ENCODE data around the gene SHOX. TPM values are rescaled to one million over a fixed set of nuclear protein-coding genes. Genes with fewer than 3 reads are reported as not detected.
"Not testable (repeated sequence)": the region's sequence is repeated elsewhere in the genome, so short reads cannot be mapped to it uniquely, and the experiment has no call there.

SHOX gene
- polyA plus RNA-seq, 3 donors, result not detected

DNA sequence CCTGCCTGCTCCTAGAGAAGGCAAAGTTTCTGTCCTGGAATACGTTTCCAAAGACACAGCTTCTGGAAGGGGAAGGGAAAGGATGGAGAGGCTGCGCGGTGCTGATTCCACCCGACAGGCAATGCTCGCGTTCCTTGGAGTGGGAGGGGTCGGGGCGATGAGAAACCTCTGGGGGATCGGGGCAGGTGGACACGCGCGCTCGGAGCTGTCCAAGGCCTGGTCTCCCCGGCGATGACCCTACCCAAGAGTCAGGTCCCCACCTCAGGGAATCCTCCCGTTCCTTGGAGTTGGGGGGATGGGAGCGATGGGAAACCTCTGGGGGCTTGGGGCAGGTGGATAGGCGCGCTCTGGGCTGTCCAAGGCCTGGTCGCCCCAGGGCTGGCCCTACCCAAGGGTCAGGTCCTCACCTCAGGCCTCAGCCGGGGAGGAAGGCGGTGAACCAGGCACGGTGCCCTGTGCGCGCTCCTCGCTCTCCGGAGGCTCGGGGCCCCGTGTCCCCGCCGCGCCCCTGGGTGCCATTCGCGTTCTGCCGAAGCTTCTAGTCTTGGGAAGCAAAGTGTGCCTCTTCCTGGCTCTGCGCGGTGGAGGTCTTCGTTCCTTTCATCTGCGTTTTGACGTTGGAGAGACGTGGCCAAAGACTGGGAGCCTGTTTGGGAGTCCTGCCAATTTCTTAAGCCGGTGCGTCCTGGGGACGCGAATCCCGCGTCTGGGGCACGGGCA is 10.6 kb upstream of the SHOX start:
- no peak for DNase-seq
- 5% methylated on average over 48 of the region's 48 CpGs for WGBS (ENCODE audit: insufficient coverage)
- peaks cover 0 to 2% (median 0%) of the 10 kb centered on the region in 7 donors for H3K9me3 Mint-ChIP-seq
- H3K4me3 Mint-ChIP-seq, result peak overlapping the region in 1 of 2 donors; percentile 62
- Histone ChIP-seq H3K9me3 (replicated peaks in 1 of 2; ENCODE audit: control insufficient read depth in 1 of 2, insufficient read depth in 1 of 2, low read length in 2 of 2) (no peaks in the 10 kb centered on the region), H3K9ac (ENCODE audit: insufficient read depth, low read length, poor library complexity, severe bottlenecking) (no peak overlapping the region), H3K4me2 (replicated peaks; ENCODE audit: extremely low read depth, low read length, poor library complexity, severe bottlenecking) (no peak overlapping the region), H2AFZ (ENCODE audit: insufficient read depth, low read depth, low read length, poor library complexity, severe bottlenecking) (no peak overlapping the region), H3K79me2 (ENCODE audit: insufficient read depth, low read length) (no peaks in the 10 kb centered on the region), H3K4me3 (replicated peaks in 1 of 3; ENCODE audit: low read depth in 2 of 3, low read length in 3 of 3) (no peak overlapping the region), H3K36me3 (replicated peaks in 1 of 2; ENCODE audit: control insufficient read depth in 1 of 2, insufficient read depth in 2 of 2, low read length in 2 of 2) (no peaks in the 10 kb centered on the region), H3K27me3 (ENCODE audit: control insufficient read depth in 2 of 2, insufficient read depth in 2 of 2, low read length in 2 of 2) (peaks cover 0 to 42% of the 10 kb centered on the region in 2 donors), H3K4me1 (ENCODE audit: control insufficient read depth in 1 of 2, insufficient read depth in 2 of 2, low read length in 2 of 2) (no peaks in the 10 kb centered on the region), H4K20me1 (ENCODE audit: insufficient read depth, low read length) (no peaks in the 10 kb centered on the region), H3K27ac (ENCODE audit: low read depth in 1 of 2, low read length in 2 of 2) (no peak overlapping the region)
- TF ChIP-seq, protein P1, sequence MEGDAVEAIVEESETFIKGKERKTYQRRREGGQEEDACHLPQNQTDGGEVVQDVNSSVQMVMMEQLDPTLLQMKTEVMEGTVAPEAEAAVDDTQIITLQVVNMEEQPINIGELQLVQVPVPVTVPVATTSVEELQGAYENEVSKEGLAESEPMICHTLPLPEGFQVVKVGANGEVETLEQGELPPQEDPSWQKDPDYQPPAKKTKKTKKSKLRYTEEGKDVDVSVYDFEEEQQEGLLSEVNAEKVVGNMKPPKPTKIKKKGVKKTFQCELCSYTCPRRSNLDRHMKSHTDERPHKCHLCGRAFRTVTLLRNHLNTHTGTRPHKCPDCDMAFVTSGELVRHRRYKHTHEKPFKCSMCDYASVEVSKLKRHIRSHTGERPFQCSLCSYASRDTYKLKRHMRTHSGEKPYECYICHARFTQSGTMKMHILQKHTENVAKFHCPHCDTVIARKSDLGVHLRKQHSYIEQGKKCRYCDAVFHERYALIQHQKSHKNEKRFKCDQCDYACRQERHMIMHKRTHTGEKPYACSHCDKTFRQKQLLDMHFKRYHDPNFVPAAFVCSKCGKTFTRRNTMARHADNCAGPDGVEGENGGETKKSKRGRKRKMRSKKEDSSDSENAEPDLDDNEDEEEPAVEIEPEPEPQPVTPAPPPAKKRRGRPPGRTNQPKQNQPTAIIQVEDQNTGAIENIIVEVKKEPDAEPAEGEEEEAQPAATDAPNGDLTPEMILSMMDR (IDR thresholded peaks at IDR 0.05), result no peak
- peak overlapping the region in 1 of 7 donors; percentile 49 for H3K27ac Mint-ChIP-seq
- peaks cover 50 to 57% (median 52%) of the 10 kb centered on the region in 3 donors for H3K27me3 Mint-ChIP-seq (ENCODE audit: low read depth in 3 of 3)
- H3K4me1 Mint-ChIP-seq, result no peaks in the 10 kb centered on the region
- H3K36me3 Mint-ChIP-seq, result no peaks in the 10 kb centered on the region
- intact Hi-C loops (cut with micrococcal nuclease), result no loop called here

DNA sequence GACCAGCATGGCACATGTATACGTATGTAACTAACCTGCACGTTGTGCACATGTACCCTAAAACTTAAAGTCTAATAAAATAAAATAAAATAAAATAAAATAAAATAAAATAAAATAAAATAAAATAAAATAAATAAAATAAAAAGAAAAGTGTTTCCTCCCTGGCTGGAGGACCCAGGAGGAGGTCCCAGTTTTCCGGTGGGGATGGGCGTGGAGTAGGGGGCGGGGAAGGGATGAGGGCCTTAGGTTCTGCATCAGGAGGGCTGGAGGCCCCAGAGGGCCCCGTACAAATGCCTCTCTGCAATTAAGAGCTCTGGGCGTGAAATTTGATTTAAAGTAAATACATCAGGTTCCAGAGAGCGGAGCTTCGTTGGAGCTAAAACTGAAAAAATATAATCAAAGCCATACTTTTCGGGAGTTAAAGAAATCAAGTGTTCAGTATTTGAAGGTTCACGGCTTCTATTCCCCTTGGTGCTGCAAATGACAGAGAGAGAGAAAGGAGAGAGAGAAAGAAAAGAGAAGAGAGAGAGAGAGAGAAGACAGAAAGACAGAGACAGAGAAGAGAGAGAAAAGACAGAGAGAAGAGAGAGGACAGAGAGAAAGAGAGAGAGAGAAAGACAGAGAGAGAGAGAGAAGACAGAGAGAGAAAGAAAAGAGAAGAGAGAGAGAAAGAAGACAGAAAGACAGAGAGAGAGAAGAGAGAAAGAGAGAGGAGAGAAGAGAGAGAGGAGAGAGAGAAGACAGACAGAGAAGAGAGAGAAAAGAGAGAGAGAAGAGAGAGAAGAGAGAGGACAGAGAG is 8.7 kb upstream of the SHOX start:
- no peaks in the 10 kb centered on the region for H3K9me3 ChIP-seq (replicated peaks in 1 of 2; ENCODE audit: control insufficient read depth in 1 of 2, insufficient read depth in 1 of 2, low read length in 2 of 2)
- H3K27ac Mint-ChIP-seq, result no peak overlapping the region
- no peak overlapping the region for H3K4me3 ChIP-seq (replicated peaks in 1 of 3; ENCODE audit: low read depth in 2 of 3, low read length in 3 of 3)
- H3K4me1 ChIP-seq (ENCODE audit: control insufficient read depth in 1 of 2, insufficient read depth in 2 of 2, low read length in 2 of 2), result no peaks in the 10 kb centered on the region
- no peak overlapping the region for H3K27ac ChIP-seq (ENCODE audit: low read depth in 1 of 2, low read length in 2 of 2)
- H3K36me3 ChIP-seq (replicated peaks in 1 of 2; ENCODE audit: control insufficient read depth in 1 of 2, insufficient read depth in 2 of 2, low read length in 2 of 2), result no peaks in the 10 kb centered on the region
- no peak for DNase-seq
- no peaks in the 10 kb centered on the region for H4K20me1 ChIP-seq (ENCODE audit: insufficient read depth, low read length)
- peaks cover 68 to 75% (median 71%) of the 10 kb centered on the region in 3 donors for H3K27me3 Mint-ChIP-seq (ENCODE audit: low read depth in 3 of 3)
- H3K79me2 ChIP-seq (ENCODE audit: insufficient read depth, low read length), result no peaks in the 10 kb centered on the region
- WGBS (ENCODE audit: insufficient coverage), result 0% methylated on average over 1 of the region's 11 CpGs
- H3K4me3 Mint-ChIP-seq, result peak overlapping the region in 1 of 2 donors; percentile 58
- no peaks in the 10 kb centered on the region for H3K36me3 Mint-ChIP-seq
- no peak overlapping the region for H3K9ac ChIP-seq (ENCODE audit: insufficient read depth, low read length, poor library complexity, severe bottlenecking)
- no peak overlapping the region for H3K4me2 ChIP-seq (replicated peaks; ENCODE audit: extremely low read depth, low read length, poor library complexity, severe bottlenecking)
- H2AFZ ChIP-seq (ENCODE audit: insufficient read depth, low read depth, low read length, poor library complexity, severe bottlenecking), result no peak overlapping the region
- H3K27me3 ChIP-seq (ENCODE audit: control insufficient read depth in 2 of 2, insufficient read depth in 2 of 2, low read length in 2 of 2), result peaks cover 0 to 47% of the 10 kb centered on the region in 2 donors
- intact Hi-C loops (cut with micrococcal nuclease), result no loop called here
- TF ChIP-seq, protein P1 (IDR thresholded peaks at IDR 0.05), result no peak
- no peaks in the 10 kb centered on the region for H3K4me1 Mint-ChIP-seq
- H3K9me3 Mint-ChIP-seq, result peaks cover 0 to 6% (median 4%) of the 10 kb centered on the region in 7 donors

DNA sequence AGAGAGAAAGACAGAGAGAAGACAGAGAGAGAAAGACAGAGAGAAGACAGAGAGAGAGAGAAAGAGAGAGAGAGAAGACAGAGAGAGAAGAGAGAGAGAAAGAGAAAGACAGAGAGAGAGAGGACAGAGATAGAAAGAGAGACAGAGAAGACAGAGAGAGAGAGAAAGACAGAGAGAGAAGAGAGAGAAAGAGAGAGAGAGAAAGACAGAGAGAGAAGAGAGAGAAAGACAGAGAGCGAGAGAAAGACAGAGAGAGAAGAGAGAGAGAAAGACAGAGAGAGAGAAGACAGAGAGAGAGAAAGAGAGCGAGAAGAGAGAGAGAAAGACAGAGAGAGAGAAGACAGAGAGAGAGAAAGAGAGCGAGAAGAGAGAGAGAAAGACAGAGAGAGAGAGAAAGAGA is 7.8 kb upstream of the SHOX start:
- H3K27ac ChIP-seq (ENCODE audit: low read depth in 1 of 2, low read length in 2 of 2); intact Hi-C loops (cut with micrococcal nuclease); H3K36me3 ChIP-seq (replicated peaks in 1 of 2; ENCODE audit: control insufficient read depth in 1 of 2, insufficient read depth in 2 of 2, low read length in 2 of 2); H3K4me2 ChIP-seq (replicated peaks; ENCODE audit: extremely low read depth, low read length, poor library complexity, severe bottlenecking); H3K27ac Mint-ChIP-seq; DNase-seq; H3K4me3 ChIP-seq (replicated peaks in 1 of 3; ENCODE audit: low read depth in 2 of 3, low read length in 3 of 3); H3K9ac ChIP-seq (ENCODE audit: insufficient read depth, low read length, poor library complexity, severe bottlenecking); H3K4me1 Mint-ChIP-seq; H3K4me1 ChIP-seq (ENCODE audit: control insufficient read depth in 1 of 2, insufficient read depth in 2 of 2, low read length in 2 of 2); H3K9me3 Mint-ChIP-seq; H3K9me3 ChIP-seq (replicated peaks in 1 of 2; ENCODE audit: control insufficient read depth in 1 of 2, insufficient read depth in 1 of 2, low read length in 2 of 2); H2AFZ ChIP-seq (ENCODE audit: insufficient read depth, low read depth, low read length, poor library complexity, severe bottlenecking); H4K20me1 ChIP-seq (ENCODE audit: insufficient read depth, low read length); H3K36me3 Mint-ChIP-seq; H3K79me2 ChIP-seq (ENCODE audit: insufficient read depth, low read length): not testable (repeated sequence)
- H3K27me3 ChIP-seq (ENCODE audit: control insufficient read depth in 2 of 2, insufficient read depth in 2 of 2, low read length in 2 of 2), result peaks cover 0 to 56% of the 10 kb centered on the region in 2 donors
- peak overlapping the region in 1 of 2 donors; percentile 58 for H3K4me3 Mint-ChIP-seq
- WGBS (ENCODE audit: insufficient coverage), result 51% methylated on average over 3 of the region's 3 CpGs
- peaks cover 76 to 82% (median 80%) of the 10 kb centered on the region in 3 donors for H3K27me3 Mint-ChIP-seq (ENCODE audit: low read depth in 3 of 3)

Measured in CD14-positive monocyte (primary cell).